ENCODE measurements around the gene IL17B. TPM values are rescaled to one million over a fixed set of nuclear protein-coding genes. Genes with fewer than 3 reads are reported as not detected.

IL17B gene
- total and polyA plus RNA-seq, 9 of the 15 experiments (the other 6 are each of a cell fraction or from before 2014, with no cell fraction given), result 0.28 to 2.6 (median 0.53) TPM; not detected in 2

DNA sequence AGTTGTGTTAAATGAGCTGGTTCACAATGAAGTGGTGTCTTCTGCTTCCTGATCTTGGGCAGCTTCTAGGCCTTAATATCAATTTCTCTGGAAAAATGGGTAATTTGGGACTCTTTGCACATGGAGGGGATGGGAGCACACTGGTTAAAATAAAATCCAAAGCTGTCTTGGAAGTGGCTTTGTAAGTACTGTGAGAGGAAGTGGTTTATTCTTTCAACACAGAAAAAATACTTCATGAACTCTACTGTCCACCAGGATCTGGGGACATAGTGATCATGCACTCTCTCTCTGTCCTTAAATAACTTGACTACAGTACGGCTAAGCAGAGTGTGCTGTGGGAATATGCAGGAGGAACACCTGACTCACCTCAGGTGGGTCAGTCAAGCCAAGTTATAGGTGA lies 18.8 kb downstream of the IL17B start (continued):
- TF ChIP-seq, protein P1, sequence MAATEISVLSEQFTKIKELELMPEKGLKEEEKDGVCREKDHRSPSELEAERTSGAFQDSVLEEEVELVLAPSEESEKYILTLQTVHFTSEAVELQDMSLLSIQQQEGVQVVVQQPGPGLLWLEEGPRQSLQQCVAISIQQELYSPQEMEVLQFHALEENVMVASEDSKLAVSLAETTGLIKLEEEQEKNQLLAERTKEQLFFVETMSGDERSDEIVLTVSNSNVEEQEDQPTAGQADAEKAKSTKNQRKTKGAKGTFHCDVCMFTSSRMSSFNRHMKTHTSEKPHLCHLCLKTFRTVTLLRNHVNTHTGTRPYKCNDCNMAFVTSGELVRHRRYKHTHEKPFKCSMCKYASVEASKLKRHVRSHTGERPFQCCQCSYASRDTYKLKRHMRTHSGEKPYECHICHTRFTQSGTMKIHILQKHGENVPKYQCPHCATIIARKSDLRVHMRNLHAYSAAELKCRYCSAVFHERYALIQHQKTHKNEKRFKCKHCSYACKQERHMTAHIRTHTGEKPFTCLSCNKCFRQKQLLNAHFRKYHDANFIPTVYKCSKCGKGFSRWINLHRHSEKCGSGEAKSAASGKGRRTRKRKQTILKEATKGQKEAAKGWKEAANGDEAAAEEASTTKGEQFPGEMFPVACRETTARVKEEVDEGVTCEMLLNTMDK (IDR thresholded peaks at IDR 0.05; ENCODE audit: borderline replicate concordance, insufficient read depth, low read depth, low read length, poor library complexity, severe bottlenecking), result no peak
- TF ChIP-seq, protein P2, sequence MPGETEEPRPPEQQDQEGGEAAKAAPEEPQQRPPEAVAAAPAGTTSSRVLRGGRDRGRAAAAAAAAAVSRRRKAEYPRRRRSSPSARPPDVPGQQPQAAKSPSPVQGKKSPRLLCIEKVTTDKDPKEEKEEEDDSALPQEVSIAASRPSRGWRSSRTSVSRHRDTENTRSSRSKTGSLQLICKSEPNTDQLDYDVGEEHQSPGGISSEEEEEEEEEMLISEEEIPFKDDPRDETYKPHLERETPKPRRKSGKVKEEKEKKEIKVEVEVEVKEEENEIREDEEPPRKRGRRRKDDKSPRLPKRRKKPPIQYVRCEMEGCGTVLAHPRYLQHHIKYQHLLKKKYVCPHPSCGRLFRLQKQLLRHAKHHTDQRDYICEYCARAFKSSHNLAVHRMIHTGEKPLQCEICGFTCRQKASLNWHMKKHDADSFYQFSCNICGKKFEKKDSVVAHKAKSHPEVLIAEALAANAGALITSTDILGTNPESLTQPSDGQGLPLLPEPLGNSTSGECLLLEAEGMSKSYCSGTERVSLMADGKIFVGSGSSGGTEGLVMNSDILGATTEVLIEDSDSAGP (CRISPR knock-in tag; IDR thresholded peaks at IDR 0.05), result no peak
- no peak for TF ChIP-seq PREB (CRISPR knock-in tag; IDR thresholded peaks at IDR 0.05)

- peaks cover 19% of the 10 kb centered on the region for H3K36me3 ChIP-seq (ENCODE audit: control insufficient read depth, insufficient read depth, low read length)
- H3K79me2 ChIP-seq (ENCODE audit: control insufficient read depth, insufficient read depth, low read length), result peaks cover 12% of the 10 kb centered on the region; the same call in 2 of the 3 replicates
- 47% methylated on average over 8 of the region's 8 CpGs for whole genome bisulfite sequencing (ENCODE audit: insufficient coverage, low coverage, missing lambda C conversion rate)
- peaks cover 9 to 18% of the 10 kb centered on the region in 2 experiments; a peak in 3 of 5 replicates for H3K4me1 ChIP-seq (replicated peaks in 1 of 2; ENCODE audit: control insufficient read depth in 2 of 2, insufficient read depth in 2 of 2, low read length in 2 of 2)
- peak overlapping the region; percentile 8 to 70; a peak in 2 of 4 replicates for H3K9ac ChIP-seq (ENCODE audit: insufficient read depth in 1 of 2, low read depth in 2 of 2, low read length in 2 of 2)
- ATAC-seq (no peak), FAIRE-seq (no peak), DNase-seq (ENCODE audit: extremely low read depth in 1 of 4, low spot score in 3 of 4) (no peak)
- H3K9me3 ChIP-seq (replicated peaks; ENCODE audit: control insufficient read depth, insufficient read depth, low read depth, low read length), result no peaks in the 10 kb centered on the region
- intact Hi-C loops (cut with micrococcal nuclease), result no loop called here
- H2AFZ ChIP-seq (ENCODE audit: low read depth, low read length), result no peak overlapping the region
- no peak overlapping the region for H3K27ac ChIP-seq (ENCODE audit: extremely low read depth, low read depth, low read length)
- ChIA-PET CTCF (ENCODE audit: low intra/inter-chr PET ratio) (no interaction called here), POLR2A (interaction anchor here (0.6 to 8.3 kb wide), 5 partner anchors 13 to 388 kb away, joined by 3 to 87 read pairs (median 5); partner anchors contain the start of gene GRPEL2)
- BruUV-seq (replicated peaks), result no TSS peak
- H3K27me3 ChIP-seq (ENCODE audit: control insufficient read depth in 2 of 2, insufficient read depth in 2 of 2, low read length in 2 of 2), result no peaks in the 10 kb centered on the region
- no peaks in the 10 kb centered on the region for H3K9me1 ChIP-seq (ENCODE audit: control insufficient read depth, insufficient read depth, low read length)
- H3K4me3 ChIP-seq, result peak overlapping the region; percentile 71; the same call in 1 of the 2 replicates
- peak overlapping the region; percentile 88 for H3K4me2 ChIP-seq (ENCODE audit: insufficient read depth, low read length)
- in situ Hi-C loops (cut with MboI), result no loop called here
- H4K20me1 ChIP-seq (replicated peaks; ENCODE audit: control insufficient read depth, insufficient read depth, low read length), result no peaks in the 10 kb centered on the region
- TF ChIP-seq SIN3B (IDR thresholded peaks at IDR 0.05; ENCODE audit: low read depth) (0 out of 2 replicates have a peak, but pooled peaks have one; percentile 4), MTA3 (IDR thresholded peaks at IDR 0.05; ENCODE audit: borderline replicate concordance) (no peak), POLR2A (conservative IDR thresholded peaks at IDR 0.05) (no peak), ZKSCAN3 (CRISPR knock-in tag; IDR thresholded peaks at IDR 0.05) (no peak), ZNF644 (tag; IDR thresholded peaks at IDR 0.05; ENCODE audit: low read depth) (no peak), RNF2 (IDR thresholded peaks at IDR 0.05) (no peak), TCF7L2 (IDR thresholded peaks at IDR 0.05; ENCODE audit: low read depth, low read length) (no peak)
- TF ChIP-seq, protein P3, sequence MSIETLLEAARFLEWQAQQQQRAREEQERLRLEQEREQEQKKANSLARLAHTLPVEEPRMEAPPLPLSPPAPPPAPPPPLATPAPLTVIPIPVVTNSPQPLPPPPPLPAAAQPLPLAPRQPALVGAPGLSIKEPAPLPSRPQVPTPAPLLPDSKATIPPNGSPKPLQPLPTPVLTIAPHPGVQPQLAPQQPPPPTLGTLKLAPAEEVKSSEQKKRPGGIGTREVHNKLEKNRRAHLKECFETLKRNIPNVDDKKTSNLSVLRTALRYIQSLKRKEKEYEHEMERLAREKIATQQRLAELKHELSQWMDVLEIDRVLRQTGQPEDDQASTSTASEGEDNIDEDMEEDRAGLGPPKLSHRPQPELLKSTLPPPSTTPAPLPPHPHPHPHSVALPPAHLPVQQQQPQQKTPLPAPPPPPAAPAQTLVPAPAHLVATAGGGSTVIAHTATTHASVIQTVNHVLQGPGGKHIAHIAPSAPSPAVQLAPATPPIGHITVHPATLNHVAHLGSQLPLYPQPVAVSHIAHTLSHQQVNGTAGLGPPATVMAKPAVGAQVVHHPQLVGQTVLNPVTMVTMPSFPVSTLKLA (conservative IDR thresholded peaks at IDR 0.05), result no peak
- TF ChIP-seq, protein P4, sequence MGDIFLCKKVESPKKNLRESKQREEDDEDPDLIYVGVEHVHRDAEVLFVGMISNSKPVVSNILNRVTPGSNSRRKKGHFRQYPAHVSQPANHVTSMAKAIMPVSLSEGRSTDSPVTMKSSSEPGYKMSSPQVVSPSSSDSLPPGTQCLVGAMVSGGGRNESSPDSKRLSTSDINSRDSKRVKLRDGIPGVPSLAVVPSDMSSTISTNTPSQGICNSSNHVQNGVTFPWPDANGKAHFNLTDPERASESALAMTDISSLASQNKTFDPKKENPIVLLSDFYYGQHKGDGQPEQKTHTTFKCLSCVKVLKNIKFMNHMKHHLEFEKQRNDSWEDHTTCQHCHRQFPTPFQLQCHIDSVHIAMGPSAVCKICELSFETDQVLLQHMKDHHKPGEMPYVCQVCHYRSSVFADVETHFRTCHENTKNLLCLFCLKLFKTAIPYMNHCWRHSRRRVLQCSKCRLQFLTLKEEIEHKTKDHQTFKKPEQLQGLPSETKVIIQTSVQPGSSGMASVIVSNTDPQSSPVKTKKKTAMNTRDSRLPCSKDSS (IDR thresholded peaks at IDR 0.05; ENCODE audit: low read depth, partially characterized antibody), result no peak
Measured at GRCh38 chr5:149358868-149359495, 20.1 kb downstream of the IL17B start.

Measured in K562 (cell line).